Measurements from ENCODE around the gene EIF4G1.

Gene EIF4G1

DNA sequence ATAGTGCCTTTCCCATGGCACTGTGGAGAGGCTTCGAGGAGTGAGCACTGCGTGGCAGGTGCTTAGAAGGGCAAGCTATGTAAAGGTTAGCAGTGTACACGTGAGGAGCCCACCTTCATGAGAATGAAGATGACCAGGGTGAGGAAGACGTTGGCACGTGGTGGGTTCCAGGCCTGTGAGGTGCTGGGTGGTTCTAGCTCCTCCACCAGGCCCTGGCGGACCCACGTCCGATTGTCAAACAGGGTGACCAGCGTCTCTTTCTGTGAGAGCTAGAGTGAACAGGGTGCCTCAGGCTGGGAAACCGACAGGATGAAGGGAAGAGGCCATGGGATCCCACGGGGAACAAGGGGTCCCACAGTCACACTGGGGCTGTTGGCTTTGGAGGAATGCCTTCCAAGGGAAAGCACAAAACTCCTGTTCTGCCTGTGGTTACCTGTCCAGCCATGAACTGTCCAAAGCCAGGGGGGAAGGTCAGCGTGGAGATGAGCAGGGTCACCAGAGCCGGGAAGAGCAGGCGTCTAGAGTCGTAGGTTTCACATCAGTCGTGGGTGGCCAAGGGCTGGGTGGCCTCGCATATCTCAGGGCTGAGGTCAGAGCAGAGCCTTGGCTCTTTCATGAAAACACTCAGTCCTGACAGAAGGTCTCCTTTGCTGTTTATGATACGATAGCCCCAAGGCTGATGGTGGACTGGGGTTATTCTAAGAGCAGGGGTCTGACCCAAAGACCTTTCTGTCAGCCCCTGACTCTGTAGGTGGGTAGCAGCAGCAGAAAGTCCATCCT, 41.0 kb downstream of the EIF4G1 start:
- no peak overlapping the region for H3K4me3 ChIP-seq (ENCODE audit: low read length)
- DNase-seq (ENCODE audit: low read depth): no peak
- TF ChIP-seq, protein P1, sequence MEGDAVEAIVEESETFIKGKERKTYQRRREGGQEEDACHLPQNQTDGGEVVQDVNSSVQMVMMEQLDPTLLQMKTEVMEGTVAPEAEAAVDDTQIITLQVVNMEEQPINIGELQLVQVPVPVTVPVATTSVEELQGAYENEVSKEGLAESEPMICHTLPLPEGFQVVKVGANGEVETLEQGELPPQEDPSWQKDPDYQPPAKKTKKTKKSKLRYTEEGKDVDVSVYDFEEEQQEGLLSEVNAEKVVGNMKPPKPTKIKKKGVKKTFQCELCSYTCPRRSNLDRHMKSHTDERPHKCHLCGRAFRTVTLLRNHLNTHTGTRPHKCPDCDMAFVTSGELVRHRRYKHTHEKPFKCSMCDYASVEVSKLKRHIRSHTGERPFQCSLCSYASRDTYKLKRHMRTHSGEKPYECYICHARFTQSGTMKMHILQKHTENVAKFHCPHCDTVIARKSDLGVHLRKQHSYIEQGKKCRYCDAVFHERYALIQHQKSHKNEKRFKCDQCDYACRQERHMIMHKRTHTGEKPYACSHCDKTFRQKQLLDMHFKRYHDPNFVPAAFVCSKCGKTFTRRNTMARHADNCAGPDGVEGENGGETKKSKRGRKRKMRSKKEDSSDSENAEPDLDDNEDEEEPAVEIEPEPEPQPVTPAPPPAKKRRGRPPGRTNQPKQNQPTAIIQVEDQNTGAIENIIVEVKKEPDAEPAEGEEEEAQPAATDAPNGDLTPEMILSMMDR (conservative IDR thresholded peaks at IDR 0.05; ENCODE audit: low read depth, low read length): no peak

DNA sequence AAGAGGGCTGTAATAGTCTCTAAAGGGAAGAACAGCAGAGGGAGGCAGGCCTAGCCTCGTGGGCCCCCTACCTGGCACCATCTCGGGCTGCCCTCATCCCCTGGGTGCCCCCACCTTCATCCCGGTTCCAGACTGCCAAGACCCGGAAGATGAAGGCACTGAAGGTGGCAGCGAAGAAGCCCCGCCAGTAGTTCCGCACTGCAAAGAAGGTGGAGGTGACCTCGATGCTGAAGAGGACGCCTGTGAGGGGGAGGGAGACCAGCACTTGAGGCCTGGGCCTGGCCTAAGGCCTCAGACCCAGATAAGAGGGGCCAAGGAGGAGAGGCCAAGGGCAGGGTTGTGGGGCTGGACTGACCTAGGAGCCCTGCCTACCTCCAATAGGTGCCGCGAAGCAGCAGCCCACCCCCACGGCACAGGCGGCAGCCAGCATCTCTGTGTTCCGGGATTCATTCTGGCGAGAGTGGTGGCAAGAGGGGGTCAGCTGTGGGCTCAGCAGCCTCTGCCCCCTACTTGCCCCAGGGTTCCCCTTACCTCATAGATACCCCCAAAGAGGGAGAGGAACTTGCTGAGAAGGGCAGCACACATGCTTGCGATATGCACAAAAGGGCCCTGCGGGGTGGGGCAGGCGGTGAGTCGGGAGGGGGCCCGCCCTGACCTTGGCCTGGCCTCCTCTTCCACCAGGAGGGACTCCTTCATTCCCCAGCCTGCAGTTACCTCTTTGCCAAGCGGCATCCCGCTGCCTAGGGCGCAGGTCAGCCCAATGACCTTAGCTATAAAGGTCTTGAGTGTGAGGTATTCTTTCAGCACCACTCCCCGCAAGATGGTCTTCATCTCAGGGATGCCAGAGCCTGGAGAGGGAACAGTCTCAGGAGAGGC, 43.1 kb downstream of the EIF4G1 start:
- H3K4me3 ChIP-seq (ENCODE audit: low read length): no peak overlapping the region
- DNase-seq (ENCODE audit: low read depth): no peak
- TF ChIP-seq, protein P1 (conservative IDR thresholded peaks at IDR 0.05; ENCODE audit: low read depth, low read length): no peak

DNA sequence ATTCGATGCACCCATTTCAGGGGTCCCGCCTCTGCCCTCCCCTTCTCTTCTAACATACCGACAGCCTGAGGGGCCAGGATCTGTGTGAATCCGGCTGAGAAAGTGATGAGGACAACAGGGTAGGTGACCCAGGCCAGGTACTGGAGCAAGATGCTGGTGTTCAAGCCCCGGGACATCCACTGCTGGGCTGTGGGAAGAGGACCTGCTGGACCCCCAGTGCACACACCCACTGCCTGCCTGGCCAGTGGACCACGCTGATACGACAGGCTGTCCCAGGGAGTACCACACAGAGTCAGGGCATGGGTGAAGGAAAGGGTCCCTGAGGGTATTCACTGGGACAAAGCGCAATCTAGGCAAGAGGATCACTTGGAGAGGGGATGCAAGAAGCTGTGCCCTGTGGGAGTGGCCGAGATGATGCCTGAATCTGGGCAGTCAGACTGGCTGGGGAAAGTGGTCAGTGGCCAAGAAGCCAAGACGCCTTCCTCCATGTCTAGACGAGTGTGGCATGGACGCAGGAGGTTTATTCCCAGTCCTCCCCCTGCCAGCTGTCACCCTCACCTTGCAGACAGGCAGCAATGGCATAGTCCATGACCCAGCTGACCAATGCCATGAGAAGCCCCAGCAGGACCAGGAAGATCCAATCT, 43.8 kb downstream of the EIF4G1 start:
- TF ChIP-seq, protein P1 (conservative IDR thresholded peaks at IDR 0.05; ENCODE audit: low read depth, low read length): no peak
- no peak for DNase-seq (ENCODE audit: low read depth)
- no peak overlapping the region for H3K4me3 ChIP-seq (ENCODE audit: low read length)

DNA sequence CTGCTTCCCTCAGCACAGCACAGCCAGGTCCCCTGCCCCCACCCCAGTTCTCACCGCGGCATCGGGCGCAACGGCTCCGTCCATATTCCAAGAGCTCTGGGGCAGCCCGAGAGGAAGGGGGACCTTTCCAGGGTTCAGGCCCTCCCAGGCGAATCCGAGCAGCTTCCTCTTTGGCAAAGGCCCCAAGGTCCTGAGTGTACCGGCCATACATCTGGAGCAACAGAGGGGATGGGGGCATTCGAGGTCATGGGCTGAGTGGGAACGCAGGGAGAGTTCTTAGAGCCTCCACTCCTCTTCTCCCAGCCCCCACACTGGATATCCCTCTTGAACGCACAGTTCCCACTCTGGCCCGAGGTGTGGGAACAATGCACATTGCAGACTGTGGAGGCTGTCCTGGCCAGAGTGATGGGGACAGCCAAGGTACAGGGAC, 44.5 kb downstream of the EIF4G1 start:
- DNase-seq (ENCODE audit: low read depth): no peak
- TF ChIP-seq, protein P1 (conservative IDR thresholded peaks at IDR 0.05; ENCODE audit: low read depth, low read length): no peak
- no peak overlapping the region for H3K4me3 ChIP-seq (ENCODE audit: low read length)

DNA sequence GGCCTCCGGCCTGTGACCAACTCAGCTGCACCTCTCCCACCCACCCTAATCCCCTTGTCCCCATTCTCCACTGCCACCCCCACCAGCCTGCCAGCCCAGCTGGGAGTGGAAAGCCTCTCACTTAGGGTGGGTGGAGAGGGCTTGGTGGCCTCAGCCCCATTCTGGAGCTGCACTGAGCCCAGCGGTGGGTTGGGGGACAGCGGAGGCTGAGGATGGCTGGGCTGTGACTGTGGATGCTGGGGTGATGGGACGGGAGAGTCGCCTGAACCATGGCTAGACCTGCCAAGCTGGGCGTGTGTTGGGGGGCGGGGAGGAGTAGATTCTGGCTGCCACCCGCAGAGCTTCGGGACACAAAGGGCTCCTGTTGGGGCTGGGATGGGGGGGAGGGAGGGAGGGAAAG, 45.2 kb downstream of the EIF4G1 start:
- H3K4me3 ChIP-seq (ENCODE audit: low read length): no peak overlapping the region
- DNase-seq (ENCODE audit: low read depth): no peak
- TF ChIP-seq, protein P1 (conservative IDR thresholded peaks at IDR 0.05; ENCODE audit: low read depth, low read length): no peak

DNA sequence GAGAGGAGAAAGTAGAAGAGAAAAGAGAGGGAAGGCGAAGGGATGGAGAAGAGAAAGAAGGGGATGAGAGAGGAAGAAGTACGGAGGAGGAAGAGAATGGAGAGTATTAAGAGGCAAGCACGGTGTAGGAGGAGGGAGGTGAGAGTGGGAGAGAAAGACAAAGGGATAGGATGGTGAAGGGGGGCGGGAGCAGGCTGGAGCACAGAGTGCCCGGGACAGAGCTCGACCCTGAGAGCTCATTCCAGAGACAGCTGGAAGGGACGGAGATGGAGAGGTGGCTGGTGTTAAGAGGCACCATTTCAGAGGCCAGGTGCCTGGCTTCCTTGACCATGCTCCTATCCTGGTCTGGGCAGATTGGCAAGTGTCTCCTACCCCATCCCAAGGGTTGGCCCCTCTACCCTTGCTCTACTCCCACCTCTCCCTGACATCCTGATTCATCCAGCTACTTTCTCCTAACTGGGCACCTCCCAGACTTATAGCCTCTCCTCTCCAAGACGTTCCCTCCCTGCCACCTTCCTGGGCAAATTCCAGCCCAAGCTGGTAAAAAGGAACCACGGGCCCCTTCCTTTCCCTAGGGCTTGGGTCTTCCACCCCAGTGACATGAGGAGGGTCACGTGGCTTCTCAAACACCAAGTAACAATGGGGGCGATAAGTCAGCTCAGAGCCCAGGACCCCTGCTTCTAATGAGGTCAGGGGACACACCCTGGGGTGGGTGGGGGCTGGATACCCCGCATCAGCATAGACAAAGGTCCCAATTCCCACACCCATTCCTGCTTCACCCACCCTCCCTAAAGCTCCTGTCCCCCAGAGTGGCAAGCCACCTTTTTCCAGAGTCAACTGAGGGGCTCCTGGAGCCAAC, 45.9 kb downstream of the EIF4G1 start:
- H3K4me3 ChIP-seq (ENCODE audit: low read length): peak overlapping the region; percentile 72
- no peak for DNase-seq (ENCODE audit: low read depth)
- TF ChIP-seq, protein P1 (conservative IDR thresholded peaks at IDR 0.05; ENCODE audit: low read depth, low read length): no peak

All from retinal pigment epithelial cell (primary cell).